HG02938 (cell line): ENCODE measurements around the gene MKNK1.
A peak's percentile ranks its signal among the peaks of the same experiment; 100 is the strongest.
"Not testable (repeated sequence)": the region's sequence is repeated elsewhere in the genome, so short reads cannot be mapped to it uniquely, and the experiment has no call there.

Experiments
- ATAC-seq: cut with Tn5 transposase; IDR thresholded peaks from one replicate; pipeline ENCODE4 v1.9.1; 2021; ENCODE audit warnings: mild to moderate bottlenecking, moderate library complexity; ENCODE audit not compliant: unreplicated experiment

The MKNK1 gene

DNA sequence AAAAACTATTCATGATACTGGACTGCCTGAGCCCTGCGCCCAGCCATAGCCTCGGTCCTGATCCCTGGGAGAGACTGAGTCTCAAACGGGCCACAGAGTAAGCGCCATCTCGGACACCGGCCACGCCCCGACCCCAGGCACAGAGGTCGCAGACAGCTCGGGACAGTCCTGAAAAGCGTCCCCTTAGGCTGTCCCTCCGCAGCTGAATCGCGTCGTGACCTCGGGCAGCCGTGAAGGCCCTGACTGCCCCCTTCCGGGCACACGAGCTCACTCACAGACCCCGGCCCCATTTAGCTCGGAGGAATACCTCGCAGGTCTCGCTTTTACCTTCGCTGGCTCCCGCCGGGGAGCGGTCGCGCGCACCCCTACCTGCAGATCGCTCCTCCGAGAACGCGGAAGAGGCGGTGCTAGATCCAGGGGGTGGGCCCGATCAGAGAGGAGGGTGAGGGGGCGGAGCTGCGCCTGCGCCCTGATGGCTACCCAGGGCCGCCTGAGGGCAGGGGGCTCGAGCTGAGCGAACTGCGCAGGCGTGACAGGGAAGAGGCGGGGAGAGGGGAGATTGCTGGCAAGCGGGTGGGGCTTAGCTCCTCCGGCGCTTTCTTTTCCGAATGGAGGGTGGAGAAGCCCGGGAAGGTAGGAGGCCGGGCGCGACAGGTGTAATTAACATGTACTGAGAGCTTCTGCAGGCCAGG is at the start of gene MKNK1:
Gene MKNK1, minus strand, starts transcription at position 411 of the 692 bp plus-strand sequence. CDS start 20,941 bp downstream, outside the sequence.
- ATAC-seq, result peak; percentile 89

DNA sequence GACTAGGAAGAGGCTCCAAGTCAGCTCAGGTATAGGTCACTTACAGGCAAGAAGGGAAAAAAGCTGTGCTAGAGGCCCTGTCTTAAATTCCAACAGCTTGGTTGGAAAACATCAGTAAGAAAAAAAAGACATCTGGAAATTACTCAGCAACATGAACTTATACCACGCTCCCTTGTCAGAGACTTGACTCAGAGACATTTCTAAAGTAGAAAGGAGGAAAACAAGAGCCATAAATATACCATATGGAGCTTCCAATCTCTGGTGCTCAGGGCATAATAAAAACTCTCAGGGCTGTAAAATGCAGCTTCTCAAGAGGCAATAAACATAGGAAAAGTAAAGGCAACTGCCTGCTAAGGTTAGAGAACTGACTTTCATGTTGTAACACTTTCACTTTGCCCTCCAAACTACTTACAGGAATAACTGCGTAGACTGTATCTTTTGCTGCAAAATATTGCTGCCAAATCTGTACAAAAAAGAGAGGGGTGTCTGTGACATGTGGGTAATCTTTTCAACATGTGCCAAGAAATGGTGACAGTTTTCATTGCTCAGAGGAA is 49.4 kb upstream of the MKNK1 start:
- ATAC-seq, result no peak

DNA sequence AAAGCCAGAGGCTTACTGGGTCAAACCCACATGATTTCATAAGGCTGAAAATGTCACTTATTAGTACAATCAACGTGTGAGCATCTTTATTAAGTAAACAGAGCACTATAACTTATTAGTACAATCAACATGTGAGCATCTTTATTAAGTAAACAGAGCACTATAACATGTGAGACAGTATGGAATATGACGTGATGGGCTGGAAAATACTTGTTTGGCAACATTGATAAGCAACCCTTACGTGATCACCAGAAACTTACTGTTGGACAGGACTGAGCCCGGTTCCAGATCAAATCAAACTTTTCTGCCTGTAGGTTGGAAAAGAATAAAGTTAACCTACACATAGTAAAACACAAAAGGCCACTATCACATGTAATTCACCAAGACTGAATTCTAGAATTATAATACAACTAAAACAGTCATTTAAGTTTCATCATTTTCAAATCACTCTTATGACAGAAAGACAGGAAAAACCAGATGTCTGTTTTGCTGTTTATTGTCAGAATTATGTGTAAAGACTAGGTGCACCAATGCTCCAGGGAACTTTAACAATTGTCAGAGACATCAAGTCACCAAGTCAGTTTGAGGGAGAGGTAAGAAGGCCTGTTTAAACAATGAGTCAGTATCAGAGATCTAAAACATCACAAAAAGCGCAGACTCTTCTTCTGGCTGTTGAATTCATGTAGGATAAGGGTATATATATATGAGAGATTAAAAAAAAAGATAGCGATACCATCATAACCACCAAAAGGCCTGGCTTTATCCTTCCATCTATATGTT is 48.4 kb upstream of the MKNK1 start:
- no peak for ATAC-seq

DNA sequence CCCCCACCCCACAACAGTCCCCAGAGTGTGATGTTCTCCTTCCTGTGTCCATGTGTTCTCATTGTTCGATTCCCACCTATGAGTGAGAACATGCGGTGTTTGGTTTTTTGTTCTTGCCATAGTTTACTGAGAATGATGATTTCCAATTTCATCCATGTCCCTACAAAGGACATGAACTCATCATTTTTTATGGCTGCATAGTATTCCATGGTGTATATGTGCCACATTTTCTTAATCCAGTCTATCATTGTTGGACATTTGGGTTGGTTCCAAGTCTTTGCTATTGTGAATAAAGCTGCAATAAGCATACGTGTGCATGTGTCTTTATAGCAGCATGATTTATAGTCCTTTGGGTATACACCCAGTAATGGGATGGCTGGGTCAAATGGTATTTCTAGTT is 47.1 kb upstream of the MKNK1 start:
- not testable (repeated sequence) for ATAC-seq

DNA sequence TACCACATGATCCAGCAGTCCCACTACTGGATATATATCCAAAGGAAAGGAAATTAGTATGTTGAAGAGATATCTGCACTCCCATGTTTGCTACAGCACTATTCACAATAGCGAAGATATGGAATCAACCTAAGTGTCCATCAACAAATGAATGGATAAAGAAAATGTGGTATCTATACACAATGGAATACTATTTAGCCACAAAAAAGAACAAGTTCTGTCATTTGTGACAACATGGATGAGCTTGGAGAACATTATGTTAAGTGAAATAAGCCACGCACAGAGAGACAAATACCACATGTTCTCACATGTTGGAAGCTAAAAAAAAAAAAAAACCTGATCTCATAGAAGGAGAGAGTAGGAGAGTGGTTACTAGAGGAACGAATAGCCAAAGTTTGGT is 46.4 kb upstream of the MKNK1 start:
- no peak for ATAC-seq

DNA sequence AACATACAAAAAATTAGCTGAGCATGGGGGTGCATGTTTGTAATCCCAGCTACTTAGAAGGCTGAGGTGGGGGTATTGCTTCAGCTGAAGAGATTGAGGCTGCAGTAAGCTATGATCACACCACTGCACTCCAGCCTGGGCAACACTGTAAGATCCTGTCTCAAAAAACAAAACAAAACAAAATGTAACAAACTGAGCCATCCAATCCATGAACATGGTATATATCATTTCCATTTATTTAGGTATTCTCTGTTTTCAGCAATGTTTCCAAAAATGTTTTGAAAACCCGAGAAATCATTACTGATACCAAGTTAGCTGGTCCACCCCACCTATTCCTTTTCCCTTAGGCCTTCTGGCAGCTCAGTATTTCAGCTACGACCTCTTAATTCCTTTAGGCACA is 45.7 kb upstream of the MKNK1 start:
- ATAC-seq, result no peak

DNA sequence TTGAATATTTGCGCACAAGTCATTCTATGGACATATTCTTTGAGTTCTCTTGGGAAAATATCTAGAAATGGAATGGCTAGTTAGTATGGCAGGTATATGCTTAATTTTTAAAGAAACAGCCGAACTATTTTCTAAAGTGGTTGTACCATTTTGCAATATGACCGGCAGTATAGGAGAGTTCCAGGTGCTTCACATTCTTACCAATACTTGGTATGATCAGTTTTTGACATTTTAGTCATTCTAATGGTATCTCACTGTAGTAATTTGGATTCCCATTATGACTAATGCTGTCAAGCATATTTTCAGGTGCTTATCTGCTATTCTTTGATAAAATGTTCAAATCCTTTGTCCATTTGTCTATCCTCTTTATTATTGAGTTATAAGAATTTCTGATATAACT is 43.5 kb upstream of the MKNK1 start:
- ATAC-seq, result no peak

DNA sequence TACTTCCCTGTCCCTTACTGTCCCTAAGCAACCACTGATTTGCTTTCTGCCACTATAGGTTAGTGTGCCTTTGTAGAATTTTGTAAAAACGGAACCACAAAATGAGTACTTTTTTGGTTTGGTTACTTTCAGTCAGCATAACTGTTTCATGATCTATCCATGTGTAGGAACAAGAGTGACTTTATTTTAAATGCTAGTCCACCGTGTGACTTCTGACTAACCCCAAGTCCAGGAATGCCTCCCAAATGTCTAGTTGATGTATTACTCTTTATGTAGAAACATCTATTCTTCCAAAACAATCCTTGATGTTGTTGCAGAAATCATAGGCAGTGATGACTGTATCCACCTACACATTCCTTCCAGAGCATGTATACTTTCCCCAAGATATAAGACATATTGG is 42.8 kb upstream of the MKNK1 start:
- no peak for ATAC-seq

DNA sequence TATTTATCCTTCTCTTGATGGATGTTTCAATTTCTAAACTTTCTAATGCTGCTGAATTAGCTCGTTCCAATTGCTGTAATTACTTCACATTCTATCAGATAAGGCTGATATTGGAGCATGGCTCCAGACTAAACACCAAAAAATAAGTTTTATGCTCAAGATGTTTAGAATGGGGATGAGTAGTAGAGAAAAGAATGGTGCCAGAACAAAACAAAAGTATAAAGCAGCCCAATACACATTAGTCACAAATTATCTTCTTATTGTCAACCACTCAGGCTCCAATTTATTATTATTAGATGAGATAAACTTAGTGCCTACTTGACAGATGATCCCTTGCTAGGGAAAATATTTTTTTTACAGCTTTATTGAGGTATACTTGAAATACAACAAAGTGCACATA is 42.3 kb upstream of the MKNK1 start:
- ATAC-seq, result no peak

DNA sequence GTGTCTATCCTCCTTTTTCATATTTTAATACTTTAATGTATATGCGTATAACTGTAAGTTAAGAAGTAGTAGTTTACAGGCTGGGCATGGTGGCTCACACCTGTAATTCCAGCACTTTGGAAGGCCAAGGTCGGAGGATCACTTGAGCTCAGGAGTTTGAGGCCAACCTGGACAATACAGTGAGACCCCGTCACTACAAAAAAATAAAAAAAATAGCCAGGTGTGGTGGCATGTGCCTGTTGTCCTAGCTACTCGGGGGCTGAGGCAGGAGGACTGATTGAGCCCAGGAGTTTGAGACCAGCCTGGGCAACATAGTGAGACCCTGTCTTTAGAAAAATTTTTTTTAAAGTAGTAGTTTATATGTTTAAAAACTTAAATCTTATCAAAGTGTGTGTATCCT is 41.7 kb upstream of the MKNK1 start:
- ATAC-seq, result no peak

DNA sequence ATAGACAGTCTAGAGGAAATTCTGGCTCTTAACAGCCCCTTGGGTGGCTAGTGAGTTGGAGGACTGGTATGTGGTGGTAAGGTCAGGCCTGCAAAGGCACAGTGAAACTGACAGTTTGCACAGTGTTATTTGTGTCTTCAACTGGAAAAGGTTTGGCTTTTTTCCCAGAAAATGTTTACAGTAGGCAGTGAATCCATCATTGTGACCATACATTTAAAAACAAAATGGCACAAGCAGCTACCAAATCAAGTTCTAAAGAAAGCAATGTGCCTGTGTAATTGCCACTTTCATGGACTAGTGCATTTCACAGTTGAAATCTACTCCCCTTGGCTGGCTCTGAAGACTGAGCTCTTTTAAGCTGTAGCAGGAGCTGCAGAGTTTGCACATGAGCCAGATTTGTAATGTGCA is 39.3 kb upstream of the MKNK1 start:
- no peak for ATAC-seq

DNA sequence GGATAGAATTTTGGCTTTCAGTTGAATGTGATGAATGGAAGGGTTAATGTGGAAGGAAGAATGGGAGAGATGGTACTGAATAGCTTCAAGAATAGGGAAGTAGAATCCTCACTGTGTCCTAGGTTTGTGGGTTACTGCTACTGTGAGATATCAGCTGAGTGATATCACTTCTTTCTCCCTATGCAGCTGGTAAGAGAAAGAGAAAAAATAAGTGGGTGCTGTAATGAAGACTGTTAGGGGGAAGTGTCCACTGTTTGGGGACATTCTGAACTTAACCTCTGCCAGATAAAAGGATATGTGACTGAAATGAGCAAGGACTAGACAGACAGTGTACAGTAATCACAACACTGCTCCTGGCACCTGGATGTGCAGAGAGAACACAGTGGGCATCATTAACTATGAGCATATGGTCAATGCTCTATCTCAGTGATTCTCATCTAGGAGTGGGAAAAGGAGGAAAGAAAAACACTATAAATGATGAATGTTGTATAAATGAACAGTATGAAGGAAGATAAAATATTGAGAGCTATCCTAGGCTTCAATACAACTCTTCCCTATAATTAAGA is 38.1 kb upstream of the MKNK1 start:
- no peak for ATAC-seq

DNA sequence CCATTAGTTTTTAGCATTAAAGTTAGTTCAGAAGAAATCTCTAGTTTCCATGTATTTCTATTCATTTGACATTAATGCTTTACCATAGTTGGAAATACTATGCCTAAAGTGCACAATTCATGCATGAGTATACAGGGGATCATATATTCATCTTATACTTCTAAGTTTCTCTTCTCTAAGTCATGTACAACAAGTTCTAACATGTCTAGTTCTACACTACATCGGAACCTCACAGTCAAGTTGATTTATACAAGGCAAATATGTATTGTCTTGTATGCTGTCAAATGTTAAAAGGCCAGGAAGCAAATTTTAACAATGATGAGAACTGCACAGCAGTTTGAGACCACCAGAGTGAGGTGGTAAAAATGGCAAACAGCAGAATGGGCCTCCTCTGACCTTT is 35.5 kb upstream of the MKNK1 start:
- no peak for ATAC-seq

DNA sequence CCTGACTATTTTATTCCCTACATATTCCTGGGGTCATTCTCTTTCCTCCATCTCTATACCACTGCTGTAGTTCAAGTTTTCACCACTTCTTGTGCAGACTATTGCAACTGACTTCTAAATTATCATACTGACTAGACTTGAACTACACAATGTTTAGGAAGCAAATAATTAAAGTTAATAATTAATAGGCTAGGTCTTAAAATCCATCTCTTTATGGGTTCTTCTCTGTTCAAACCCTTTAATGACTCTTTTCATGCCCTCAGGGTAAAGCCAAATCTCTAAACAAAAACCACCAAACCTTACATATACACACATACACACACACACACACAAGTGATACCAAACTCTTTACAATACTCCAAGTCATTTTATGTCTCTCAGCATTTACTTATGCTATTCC is 34.9 kb upstream of the MKNK1 start:
- no peak for ATAC-seq

DNA sequence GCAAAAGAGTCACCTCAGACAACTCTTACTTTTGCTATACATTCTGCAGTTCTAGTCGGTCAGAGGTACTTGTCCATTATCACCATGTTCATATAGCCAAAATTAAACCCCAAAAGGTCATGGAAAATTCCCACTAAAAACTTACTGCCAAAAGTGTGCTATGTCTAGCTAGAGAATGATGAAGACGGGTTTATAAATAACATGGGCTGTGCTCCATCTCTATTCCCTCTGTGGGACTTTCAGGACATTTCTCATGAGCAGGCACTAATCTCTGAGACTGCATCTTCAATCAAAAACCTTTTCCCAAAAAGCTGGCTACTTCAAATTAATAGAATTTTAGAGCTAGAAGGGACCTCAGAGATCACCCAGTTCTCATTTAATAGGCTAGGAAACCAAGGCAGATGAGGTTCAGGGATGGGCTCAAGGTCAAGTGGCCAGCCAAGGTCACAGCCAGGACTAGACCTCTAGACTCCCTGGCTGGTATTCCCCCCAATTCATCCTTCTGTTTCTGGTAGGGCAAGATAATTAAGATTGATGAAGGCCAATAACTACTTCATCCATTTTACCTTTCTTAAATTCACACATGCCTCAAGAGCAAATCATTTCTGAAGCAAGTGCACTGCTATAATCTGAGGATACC is 33.5 kb upstream of the MKNK1 start:
- ATAC-seq, result no peak

DNA sequence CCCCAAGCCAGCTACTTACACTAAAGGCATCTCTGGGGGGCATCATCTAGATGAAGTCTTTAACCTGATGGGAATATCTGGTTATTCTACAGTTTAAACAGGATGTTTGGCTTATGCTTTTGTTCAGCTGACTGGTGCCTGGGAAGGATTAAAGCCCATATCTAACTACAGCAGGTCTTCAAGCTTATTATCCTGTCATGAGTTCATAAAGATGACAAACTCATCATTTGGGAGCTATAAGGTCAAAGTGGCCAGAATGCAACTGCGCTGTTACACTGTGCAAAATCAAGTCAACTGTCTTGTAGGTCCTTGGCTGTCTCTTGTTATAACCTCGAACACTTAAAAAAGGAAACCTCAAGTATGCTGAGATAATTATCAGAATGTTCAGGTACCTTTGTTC is 31.1 kb upstream of the MKNK1 start:
- ATAC-seq, result no peak

DNA sequence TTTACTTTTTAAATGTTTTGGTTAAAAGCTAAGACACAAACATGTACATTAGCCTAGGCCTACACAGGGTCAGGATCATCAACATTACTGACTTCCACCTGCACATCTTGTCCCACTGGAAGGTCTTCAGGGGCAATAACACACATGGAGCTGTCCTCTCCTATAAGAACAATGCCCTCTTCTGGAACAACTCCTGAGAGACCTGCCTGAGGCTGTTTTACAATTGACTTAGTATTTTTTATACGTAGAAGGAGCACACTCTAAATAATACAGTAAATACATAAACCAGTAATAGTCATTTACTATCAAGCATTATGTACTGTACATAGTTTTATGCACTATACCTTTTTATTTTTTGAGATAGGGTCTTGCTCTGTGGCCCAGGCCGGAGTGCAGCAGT is 26.7 kb upstream of the MKNK1 start:
- no peak for ATAC-seq

DNA sequence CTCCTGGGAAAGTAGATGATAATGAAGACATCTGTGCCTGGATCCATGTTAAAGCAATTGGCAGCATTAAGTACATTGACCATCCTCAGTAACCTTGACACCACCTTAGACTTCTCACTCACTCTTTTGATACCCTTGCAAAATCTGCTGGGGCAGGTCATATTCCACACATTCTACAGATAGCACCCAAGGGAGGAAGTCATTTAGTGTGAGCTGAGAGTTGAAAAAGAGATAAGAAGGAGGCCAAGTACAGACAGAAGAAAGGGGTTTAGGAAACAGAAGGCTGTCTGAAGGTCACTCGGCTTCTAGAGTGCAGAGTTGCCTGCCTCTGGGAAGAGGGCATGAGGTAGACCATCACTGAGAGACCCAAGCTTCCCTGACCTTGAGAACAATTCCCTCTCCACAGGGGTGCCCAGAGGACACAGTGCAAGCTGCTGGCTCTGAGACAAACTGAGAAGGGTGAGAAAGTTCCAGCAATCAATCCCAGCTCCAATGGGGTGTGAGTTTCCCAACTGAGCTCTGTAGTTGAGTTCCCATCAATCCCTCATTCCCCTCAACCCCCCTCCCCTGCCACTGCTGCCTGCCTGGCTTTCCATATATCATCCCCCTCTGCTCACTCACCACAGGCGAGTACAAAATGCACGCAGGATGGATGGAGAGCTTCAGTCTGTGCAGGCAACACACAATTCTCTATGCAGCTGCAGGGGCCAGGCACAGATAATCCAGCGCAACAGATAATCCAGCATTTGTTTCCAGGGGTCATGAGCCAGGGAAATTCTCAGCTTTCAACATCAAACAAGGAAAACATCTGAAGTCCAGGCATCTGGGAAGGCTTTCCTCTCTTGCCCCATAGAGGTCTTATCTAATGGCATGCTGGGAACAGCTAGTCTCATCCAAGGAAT is 19.9 kb upstream of the MKNK1 start:
- no peak for ATAC-seq

DNA sequence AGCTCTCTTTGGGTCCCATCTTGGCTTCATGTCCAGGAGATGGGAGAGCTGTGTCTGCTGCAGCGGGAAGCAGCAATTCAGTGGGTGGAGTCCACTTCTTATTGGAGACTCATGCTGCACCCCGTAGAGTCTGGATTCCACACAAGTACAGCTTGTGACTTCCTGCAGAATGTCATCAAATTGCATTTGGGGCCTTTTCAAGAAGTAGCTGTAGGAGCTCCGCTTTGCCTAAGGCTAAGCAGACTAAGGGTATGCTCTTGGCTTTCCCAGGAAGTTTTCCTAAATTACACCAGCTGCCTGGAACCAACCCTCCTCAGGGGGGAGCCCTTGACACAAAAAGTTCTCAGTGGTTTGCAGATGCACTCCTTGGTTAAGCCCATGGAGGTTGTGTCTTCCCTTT is 18.3 kb upstream of the MKNK1 start:
- ATAC-seq, result no peak

DNA sequence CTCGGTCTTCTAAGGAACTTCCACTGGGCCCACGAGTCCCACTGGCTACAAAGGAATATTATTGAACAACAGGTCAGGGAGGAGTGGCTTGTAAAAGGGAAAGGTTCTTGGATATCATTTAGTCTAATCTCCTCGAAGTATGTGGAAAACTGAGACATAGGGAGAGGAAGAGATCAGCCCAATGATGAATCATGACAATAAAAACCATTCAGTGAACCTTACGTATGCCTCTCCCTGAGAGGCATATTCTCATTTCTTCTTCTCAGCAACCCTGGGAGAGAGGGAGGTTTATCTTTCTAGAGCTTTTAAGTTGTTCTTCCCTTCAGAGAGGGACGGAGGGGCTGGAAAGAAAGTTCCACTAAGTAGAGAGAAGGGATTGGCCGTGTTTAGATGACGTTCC is 17.9 kb upstream of the MKNK1 start:
- no peak for ATAC-seq
